CD4-positive, CD25-positive, alpha-beta regulatory T cell (primary cell): Measurements from ENCODE around the gene ABTB2. TPM values are rescaled to one million over a fixed set of nuclear protein-coding genes. Genes with fewer than 3 reads are reported as not detected.
A peak's percentile ranks its signal among the peaks of the same experiment; 100 is the strongest.

Experiments used
- ATAC-seq, 2 donors: fragments of 150-1000 bp; cut with Tn5 transposase; one replicate each; pipeline ENCODE4 v1.10.0; 2021; ENCODE audit warnings: low read depth in 2 of 2, moderate number of reproducible peaks in 2 of 2, moderate library complexity in 1 of 2
- DNase-seq, 3 donors: peaks; one replicate each; pipeline versions ENCODE4 v3.0.0 to v3.0.0-alpha.2; 2012 to 2022; ENCODE audit warnings: mixed read lengths in 1 of 3
- H3K27ac ChIP-seq: one replicate; pipeline ENCODE4 v1.7.0; 2013; ENCODE audit warnings: mild to moderate bottlenecking, low read length; ENCODE audit not compliant: insufficient read depth, poor library complexity, severe bottlenecking
- H3K27me3 ChIP-seq: one replicate; pipeline ENCODE4 v1.7.0; 2013; ENCODE audit warnings: low read length; ENCODE audit not compliant: control insufficient read depth, insufficient read depth
- H3K36me3 ChIP-seq: one replicate; pipeline ENCODE4 v1.7.0; 2013; ENCODE audit warnings: mild to moderate bottlenecking, low read length, moderate library complexity; ENCODE audit not compliant: control insufficient read depth, insufficient read depth
- H3K4me1 ChIP-seq: 2 replicates; pipeline ENCODE4 v1.7.0; 2013; ENCODE audit warnings: mild to moderate bottlenecking, low read length; ENCODE audit not compliant: insufficient read depth, control insufficient read depth, poor library complexity, severe bottlenecking
- H3K4me3 ChIP-seq: one replicate; pipeline ENCODE4 v1.7.0; 2013; ENCODE audit warnings: low read depth, mild to moderate bottlenecking, low read length, moderate library complexity
- H3K9me3 ChIP-seq, 2 experiments: 1 replicate in 1 of 2; 2 replicates in 1 of 2; pipeline ENCODE4 v1.7.0; 2013; ENCODE audit warnings: low read length in 2 of 2, mild to moderate bottlenecking in 1 of 2, moderate library complexity in 1 of 2; ENCODE audit not compliant: control insufficient read depth in 2 of 2
- H3K27ac Mint-ChIP-seq, 3 donors: one replicate each; pipeline ENCODE4 v1.8.0; 2020 to 2022; ENCODE audit warnings: mild to moderate bottlenecking in 3 of 3, mixed read lengths in 3 of 3, moderate library complexity in 2 of 3
- H3K27me3 Mint-ChIP-seq: one replicate; pipeline ENCODE4 v1.8.0; 2022; ENCODE audit warnings: mild to moderate bottlenecking, mixed read lengths
- H3K36me3 Mint-ChIP-seq: one replicate; pipeline ENCODE4 v1.8.0; 2020; ENCODE audit warnings: mixed read lengths
- H3K4me1 Mint-ChIP-seq, 4 donors: one replicate each; pipeline ENCODE4 v1.8.0; 2020 to 2022; ENCODE audit warnings: mixed read lengths in 4 of 4, mild to moderate bottlenecking in 1 of 4
- H3K4me3 Mint-ChIP-seq, 4 donors: one replicate each; pipeline ENCODE4 v1.8.0; 2020 to 2022; ENCODE audit warnings: mild to moderate bottlenecking in 4 of 4, mixed read lengths in 4 of 4, moderate library complexity in 3 of 4
- H3K9me3 Mint-ChIP-seq, 7 donors: one replicate each; pipeline ENCODE4 v1.8.0; 2020 to 2022; ENCODE audit warnings: mixed read lengths in 7 of 7, mild to moderate bottlenecking in 3 of 7, moderate library complexity in 2 of 7
- polyA plus RNA-seq, 4 donors: library from polyadenylated mRNA; unstranded; fragments of 300-500 nt; fragmentation: Illumina TruSeq; gene quantifications; one replicate each; pipeline ENCODE4 v1.2.3, GENCODE V29; 2021
- total RNA-seq: library from RNA; stranded (reverse); gene quantifications from one replicate; pipeline ENCODE4 v1.2.3, GENCODE V29; 2022

ABTB2 gene
- total RNA-seq = 0.89 TPM
- under 1 TPM in 2 of 4 donors, not detected in 2; 0.12 to 0.13 TPM for polyA plus RNA-seq

DNA sequence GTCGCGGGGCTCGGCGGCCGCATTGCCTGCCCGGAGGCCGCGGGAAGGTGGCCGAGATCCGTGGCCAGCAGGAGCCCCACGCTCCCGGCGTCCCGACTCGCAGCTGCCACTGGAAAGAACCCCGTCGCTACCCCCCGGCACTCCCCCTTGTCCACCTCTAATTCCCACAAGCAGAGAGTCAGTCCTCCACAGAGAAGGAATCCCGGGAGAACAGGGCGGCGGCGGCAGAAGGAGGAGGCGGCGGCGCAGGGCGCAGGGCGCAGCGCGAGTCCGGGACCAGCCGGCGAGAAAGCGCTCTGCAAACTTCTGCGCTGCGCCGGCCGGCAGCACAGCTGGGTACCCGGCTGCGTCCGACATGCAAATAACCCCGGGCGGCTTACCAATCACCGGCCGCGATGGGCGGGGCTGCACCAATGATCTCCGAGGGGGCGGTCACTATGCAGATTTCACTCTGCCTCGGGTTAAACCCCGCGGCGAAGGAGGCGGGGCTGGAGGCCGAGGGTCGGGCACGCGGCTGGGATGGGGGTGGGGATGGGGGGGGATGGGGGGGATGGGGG, at the start of gene ABTB2:
ABTB2 (minus strand) TSS at position 310 of the 557 bp plus-strand sequence.
- Histone ChIP-seq H3K9me3 (no peaks in the 10 kb centered on the region), H3K36me3 (no peaks in the 10 kb centered on the region), H3K27ac (peak within 1 kb of the TSS; percentile 63), H3K4me3 (peak within 1 kb of the TSS; percentile 86), H3K27me3 (peaks cover 28% of the 10 kb centered on the region), H3K4me1 (peaks cover 34% of the 10 kb centered on the region)
- DNase-seq (peak; percentile 92 to 97 (median 94)), ATAC-seq (peak; percentile 90 to 93)
- Mint-ChIP-seq H3K4me3 (peak within 1 kb of the TSS; percentile 77 to 93 (median 88)), H3K36me3 (no peaks in the 10 kb centered on the region), H3K4me1 (peaks cover 6 to 19% (median 11%) of the 10 kb centered on the region in 4 donors), H3K9me3 (peaks cover 0 to 3% (median 0%) of the 10 kb centered on the region in 7 donors), H3K27me3 (peaks cover 54% of the 10 kb centered on the region), H3K27ac (peak within 1 kb of the TSS; percentile 32 to 87 (median 58))

DNA sequence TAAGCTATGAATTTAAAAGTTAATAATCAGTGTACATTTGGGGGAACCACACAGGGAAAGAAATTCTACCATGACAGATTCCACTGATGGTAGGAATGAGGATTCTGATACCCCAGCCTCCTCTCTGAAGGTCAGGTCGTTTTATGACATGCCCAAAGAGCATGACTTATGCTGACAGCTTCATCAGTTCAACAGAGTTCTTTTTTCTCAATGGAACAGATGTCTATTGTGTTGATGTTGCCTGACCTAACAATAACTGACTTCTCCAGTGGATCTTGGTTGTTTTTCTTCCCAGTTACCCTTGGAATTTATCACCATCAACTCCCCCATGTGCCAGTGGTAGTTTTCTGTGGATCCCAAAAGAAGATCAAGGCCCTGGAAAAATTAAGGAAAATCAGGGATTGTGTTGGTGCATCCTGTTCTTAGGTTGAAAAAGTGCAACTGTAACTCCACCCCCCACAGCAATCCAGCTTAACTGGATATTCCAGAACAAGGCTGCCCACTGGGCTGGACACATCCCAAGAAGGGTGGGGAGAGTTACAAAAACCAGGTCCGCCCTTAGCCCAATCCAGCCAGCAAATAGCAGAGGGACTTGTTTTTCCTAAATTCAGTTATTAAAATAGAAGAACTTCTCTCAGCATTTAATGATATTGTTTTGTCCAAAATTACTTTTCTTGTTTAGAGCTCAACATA, 49.5 kb upstream of the ABTB2 start:
- H3K27ac Mint-ChIP-seq = no peak overlapping the region
- ATAC-seq (no peak), DNase-seq (no peak)
- no peak overlapping the region for H3K27ac ChIP-seq
- H3K4me1 ChIP-seq = no peaks in the 10 kb centered on the region
- no peaks in the 10 kb centered on the region for H3K36me3 ChIP-seq
- no peaks in the 10 kb centered on the region for H3K36me3 Mint-ChIP-seq
- H3K4me3 ChIP-seq = no peak overlapping the region
- no peaks in the 10 kb centered on the region for H3K9me3 ChIP-seq
- peaks cover 7% of the 10 kb centered on the region for H3K27me3 ChIP-seq
- H3K4me1 Mint-ChIP-seq = peaks cover 0 to 16% (median 13%) of the 10 kb centered on the region in 4 donors
- H3K9me3 Mint-ChIP-seq = peaks cover 0 to 3% (median 0%) of the 10 kb centered on the region in 7 donors
- peaks cover 44% of the 10 kb centered on the region for H3K27me3 Mint-ChIP-seq
- H3K4me3 Mint-ChIP-seq = no peak overlapping the region

- no peaks in the 10 kb centered on the region for H3K36me3 ChIP-seq
- Mint-ChIP-seq H3K36me3 (no peaks in the 10 kb centered on the region), H3K4me1 (peaks cover 0 to 16% (median 13%) of the 10 kb centered on the region in 4 donors), H3K9me3 (no peaks in the 10 kb centered on the region), H3K27me3 (peaks cover 44% of the 10 kb centered on the region), H3K4me3 (no peak overlapping the region), H3K27ac (no peak overlapping the region)
- H3K9me3 ChIP-seq = no peaks in the 10 kb centered on the region
- no peak overlapping the region for H3K27ac ChIP-seq
- no peaks in the 10 kb centered on the region for H3K4me1 ChIP-seq
- no peak overlapping the region for H3K4me3 ChIP-seq
- no peak for DNase-seq
- peaks cover 7% of the 10 kb centered on the region for H3K27me3 ChIP-seq
- ATAC-seq = no peak
Measured at GRCh38 chr11:34406413-34406812, 48.6 kb upstream of the ABTB2 start.

- Histone ChIP-seq H3K4me1 (no peaks in the 10 kb centered on the region), H3K36me3 (no peaks in the 10 kb centered on the region), H3K27ac (no peak overlapping the region), H3K27me3 (peaks cover 7% of the 10 kb centered on the region), H3K9me3 (no peaks in the 10 kb centered on the region), H3K4me3 (peak overlapping the region; percentile 33)
- DNase-seq (peak in 1 of 3 donors; percentile 15), ATAC-seq (peak; percentile 42 to 61)
- H3K9me3 Mint-ChIP-seq = peaks cover 0 to 3% (median 0%) of the 10 kb centered on the region in 7 donors
- H3K27me3 Mint-ChIP-seq = peaks cover 51% of the 10 kb centered on the region
- peaks cover 0 to 16% (median 13%) of the 10 kb centered on the region in 4 donors for H3K4me1 Mint-ChIP-seq
- H3K36me3 Mint-ChIP-seq = no peaks in the 10 kb centered on the region
- peak overlapping the region in 1 of 4 donors; percentile 63 for H3K4me3 Mint-ChIP-seq
- H3K27ac Mint-ChIP-seq = peak overlapping the region in 1 of 3 donors; percentile 88
Measured at GRCh38 chr11:34405079-34405858, 47.5 kb upstream of the ABTB2 start.

DNA sequence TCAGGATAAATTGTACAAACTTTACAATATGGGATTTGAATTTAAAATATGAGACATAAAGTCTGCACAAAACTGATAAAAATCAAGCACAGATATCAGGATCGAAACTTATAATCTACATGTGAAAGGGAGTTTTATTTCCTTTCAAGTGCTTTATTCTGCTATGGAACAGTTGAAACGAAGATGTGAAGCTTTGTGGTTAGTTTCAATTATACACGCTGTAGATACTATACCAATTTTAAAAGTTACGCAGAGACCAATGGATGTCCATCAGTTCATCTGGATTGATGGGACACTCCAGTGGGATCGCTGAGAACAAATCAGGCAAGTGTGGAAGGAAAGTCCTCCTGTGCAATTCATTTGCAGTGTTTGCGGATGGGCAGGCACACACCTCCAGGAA, 46.5 kb upstream of the ABTB2 start:
- Histone ChIP-seq H3K27me3 (peaks cover 7% of the 10 kb centered on the region), H3K36me3 (no peaks in the 10 kb centered on the region), H3K4me3 (peak overlapping the region; percentile 19), H3K4me1 (no peaks in the 10 kb centered on the region), H3K9me3 (no peaks in the 10 kb centered on the region), H3K27ac (no peak overlapping the region)
- Mint-ChIP-seq H3K27me3 (peaks cover 47% of the 10 kb centered on the region), H3K36me3 (no peaks in the 10 kb centered on the region), H3K9me3 (peaks cover 0 to 3% (median 0%) of the 10 kb centered on the region in 7 donors), H3K27ac (no peak overlapping the region), H3K4me3 (peak overlapping the region in 1 of 4 donors; percentile 63), H3K4me1 (peaks cover 0 to 16% (median 13%) of the 10 kb centered on the region in 4 donors)
- ATAC-seq (no peak), DNase-seq (no peak)

- Histone ChIP-seq H3K4me3 (no peak overlapping the region), H3K27me3 (peaks cover 9% of the 10 kb centered on the region), H3K36me3 (no peaks in the 10 kb centered on the region), H3K4me1 (no peaks in the 10 kb centered on the region), H3K9me3 (no peaks in the 10 kb centered on the region), H3K27ac (no peak overlapping the region)
- no peak overlapping the region for H3K27ac Mint-ChIP-seq
- no peaks in the 10 kb centered on the region for H3K36me3 Mint-ChIP-seq
- H3K27me3 Mint-ChIP-seq = peaks cover 47% of the 10 kb centered on the region
- H3K4me3 Mint-ChIP-seq = no peak overlapping the region
- no peak for DNase-seq
- peaks cover 0 to 3% (median 0%) of the 10 kb centered on the region in 7 donors for H3K9me3 Mint-ChIP-seq
- no peak for ATAC-seq
- peaks cover 0 to 16% (median 13%) of the 10 kb centered on the region in 4 donors for H3K4me1 Mint-ChIP-seq
Measured at GRCh38 chr11:34403431-34403830, 45.6 kb upstream of the ABTB2 start.

DNA sequence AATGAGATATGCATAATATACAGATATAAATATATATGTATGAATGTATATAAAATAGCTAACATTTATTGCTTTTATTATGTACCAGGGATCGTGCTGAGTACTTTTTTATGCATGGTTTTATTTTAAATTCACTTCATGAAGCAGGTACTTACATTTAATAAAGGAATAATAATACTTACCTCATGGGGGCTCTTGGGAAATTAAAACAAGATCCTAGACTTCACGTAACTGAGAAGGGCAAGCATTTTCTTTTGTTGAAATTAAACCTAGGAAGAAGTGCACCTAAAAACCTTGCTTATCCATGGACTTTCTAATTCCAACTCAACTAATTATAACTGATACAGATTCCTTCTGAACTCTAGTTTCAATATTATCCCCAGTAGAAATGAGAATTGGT, 40.0 kb upstream of the ABTB2 start:
- Mint-ChIP-seq H3K27me3 (peaks cover 24% of the 10 kb centered on the region), H3K36me3 (no peaks in the 10 kb centered on the region), H3K4me3 (no peak overlapping the region), H3K27ac (no peak overlapping the region), H3K4me1 (no peaks in the 10 kb centered on the region), H3K9me3 (peaks cover 1 to 18% (median 6%) of the 10 kb centered on the region in 7 donors)
- DNase-seq = no peak
- ATAC-seq = no peak
- H3K9me3 ChIP-seq = peaks cover 7 to 9% of the 10 kb centered on the region in 2 experiments
- H3K36me3 ChIP-seq = no peaks in the 10 kb centered on the region
- H3K27me3 ChIP-seq = peaks cover 9% of the 10 kb centered on the region
- H3K4me1 ChIP-seq = no peaks in the 10 kb centered on the region
- no peak overlapping the region for H3K4me3 ChIP-seq
- H3K27ac ChIP-seq = no peak overlapping the region
